ENCODE results near the gene MYRIP. TPM values are rescaled to one million over a fixed set of nuclear protein-coding genes. Genes with fewer than 3 reads are reported as not detected.

The MYRIP gene
- total and polyA plus RNA-seq, 12 donors: 0.24 to 4.8 (median 1.4) TPM

DNA sequence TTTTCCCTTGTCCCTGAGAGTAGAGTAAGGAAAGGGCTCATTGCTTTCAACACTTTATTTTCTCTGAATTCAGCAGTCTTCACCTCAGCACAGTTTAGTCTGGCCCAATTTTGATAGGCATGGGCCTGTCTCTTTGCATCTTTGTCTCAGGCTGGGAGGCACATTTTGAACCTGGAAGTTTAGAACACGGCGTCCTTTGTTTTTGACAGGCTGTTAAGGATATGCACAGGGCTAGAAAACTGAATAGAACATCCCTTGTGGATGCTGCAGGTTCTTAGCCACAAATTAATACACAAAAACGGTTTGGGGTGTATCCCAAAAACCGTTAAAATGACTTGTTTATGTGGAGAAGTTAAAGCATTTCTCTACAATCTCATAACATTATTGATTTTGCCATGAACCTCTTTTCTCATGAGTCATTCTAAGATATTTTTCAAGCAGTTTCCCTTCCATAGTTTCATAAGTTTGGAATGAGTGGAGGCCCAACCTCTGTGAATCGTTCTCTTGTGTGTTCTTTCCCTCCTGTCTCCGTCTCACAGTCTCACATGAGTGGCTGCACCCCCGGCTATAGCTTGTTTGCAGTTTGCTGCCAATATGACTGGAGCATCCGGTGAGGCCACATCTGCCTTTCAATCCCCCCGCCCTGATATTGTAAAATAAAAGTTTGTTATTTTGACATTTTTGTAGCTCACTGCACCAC, 307.2 kb downstream of the MYRIP start:
- WGBS, 4 donors: 78 to 83% (median 80%) methylated on average over 9 of the region's 9 CpGs
- Histone ChIP-seq H3K4me3 (no peak overlapping the region), H3K27me3 (no peaks in the 10 kb centered on the region), H3K36me3 (replicated peaks in 1 of 2) (no peaks in the 10 kb centered on the region), H3K27ac (no peak overlapping the region), H3K9me3 (replicated peaks in 1 of 3) (no peaks in the 10 kb centered on the region), H3K4me1 (replicated peaks in 1 of 2) (peaks cover 0 to 5% of the 10 kb centered on the region in 2 donors)
- TF ChIP-seq CTCF (IDR thresholded peaks at IDR 0.05): no peak
- TF ChIP-seq POLR2A (IDR thresholded peaks at IDR 0.05): no peak
- intact Hi-C loops (cut with DNase I): no loop called here
- no peak for DNase-seq

DNA sequence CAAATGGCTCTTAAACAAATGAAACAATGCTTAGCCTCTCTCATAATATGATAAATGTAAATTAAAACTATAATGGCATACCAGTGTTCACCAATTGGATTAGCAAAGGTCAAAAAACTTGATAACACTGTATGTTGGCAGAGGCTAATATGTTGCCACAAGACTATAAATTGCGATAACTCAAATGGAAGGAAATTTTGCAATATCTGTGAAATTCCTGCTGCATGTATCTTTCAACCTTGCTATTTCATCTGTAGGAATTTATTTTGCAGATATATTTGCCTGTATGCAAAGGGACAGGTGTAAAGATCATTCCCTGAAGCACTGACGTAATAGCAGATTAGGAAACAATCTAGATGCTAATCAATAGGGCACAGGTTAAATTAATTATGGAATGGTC, 308.7 kb downstream of the MYRIP start:
- intact Hi-C loops (cut with DNase I): no loop called here
- DNase-seq: no peak
- 49 to 93% (median 79%) methylated on average over 2 of the region's 2 CpGs for WGBS, 4 donors
- H3K4me3 ChIP-seq: no peak overlapping the region
- H3K27ac ChIP-seq: no peak overlapping the region
- no peaks in the 10 kb centered on the region for H3K36me3 ChIP-seq (replicated peaks in 1 of 2)
- H3K4me1 ChIP-seq (replicated peaks in 1 of 2): peaks cover 0 to 5% of the 10 kb centered on the region in 2 donors
- H3K9me3 ChIP-seq (replicated peaks in 1 of 3): no peaks in the 10 kb centered on the region
- no peak for TF ChIP-seq POLR2A (IDR thresholded peaks at IDR 0.05)
- H3K27me3 ChIP-seq: no peaks in the 10 kb centered on the region

DNA sequence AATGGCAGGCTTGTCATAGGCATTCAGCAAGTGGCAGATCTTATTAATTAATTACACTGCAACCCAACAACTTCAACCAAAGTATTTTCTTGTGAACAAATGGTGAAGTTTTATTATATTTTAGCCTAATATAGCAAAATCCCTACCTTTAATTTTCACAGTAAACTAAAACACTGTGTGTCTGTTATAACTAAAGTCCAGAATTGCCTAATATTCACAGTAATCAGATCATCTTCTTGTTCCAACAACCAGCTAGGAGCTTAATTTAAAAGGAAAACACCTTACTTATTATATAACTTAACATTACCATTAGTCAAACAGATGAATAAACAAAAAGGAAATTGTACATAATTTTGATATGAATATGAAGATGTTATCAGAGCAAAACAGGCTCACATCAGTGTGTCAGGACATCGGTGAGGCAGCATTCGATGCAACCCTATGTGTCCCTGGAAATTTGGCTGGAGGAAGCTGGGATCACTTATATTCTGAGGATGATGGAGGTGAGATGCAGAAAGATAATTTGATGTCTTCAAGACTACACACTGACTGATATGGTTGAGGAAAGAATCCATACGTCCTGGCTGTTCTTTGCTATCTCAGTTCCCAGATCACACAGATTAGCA, 310.8 kb downstream of the MYRIP start:
- H3K4me1 ChIP-seq (replicated peaks in 1 of 2): peaks cover 0 to 5% of the 10 kb centered on the region in 2 donors
- no peak for TF ChIP-seq CTCF (IDR thresholded peaks at IDR 0.05)
- no peak for TF ChIP-seq POLR2A (IDR thresholded peaks at IDR 0.05)
- H3K27ac ChIP-seq: no peak overlapping the region
- DNase-seq: no peak
- 37 to 74% (median 70%) methylated on average over 3 of the region's 3 CpGs for WGBS, 4 donors
- H3K4me3 ChIP-seq: no peak overlapping the region
- intact Hi-C loops (cut with DNase I): no loop called here
- H3K9me3 ChIP-seq (replicated peaks in 1 of 3): no peaks in the 10 kb centered on the region
- no peaks in the 10 kb centered on the region for H3K27me3 ChIP-seq
- H3K36me3 ChIP-seq (replicated peaks in 1 of 2): no peaks in the 10 kb centered on the region

GRCh38 chr3:40120806-40121205, 311.4 kb downstream of the MYRIP start:
- H3K36me3 ChIP-seq (replicated peaks in 1 of 2): no peaks in the 10 kb centered on the region
- H3K4me3 ChIP-seq: no peak overlapping the region
- 52 to 63% (median 61%) methylated on average over 3 of the region's 3 CpGs for WGBS, 4 donors
- intact Hi-C loops (cut with DNase I): no loop called here
- H3K9me3 ChIP-seq (replicated peaks in 1 of 3): no peaks in the 10 kb centered on the region
- DNase-seq: peak in 5 of 7 donors; percentile 15 to 27 (median 21)
- H3K27ac ChIP-seq: no peak overlapping the region
- H3K4me1 ChIP-seq (replicated peaks in 1 of 2): peaks cover 0 to 5% of the 10 kb centered on the region in 2 donors
- H3K27me3 ChIP-seq: no peaks in the 10 kb centered on the region
- TF ChIP-seq CTCF (IDR thresholded peaks at IDR 0.05) (no peak), POLR2A (IDR thresholded peaks at IDR 0.05) (no peak)

GRCh38 chr3:40124918-40125317, 315.5 kb downstream of the MYRIP start:
- H3K27ac ChIP-seq: no peak overlapping the region
- H3K27me3 ChIP-seq: no peaks in the 10 kb centered on the region
- DNase-seq: no peak
- peaks cover 0 to 5% of the 10 kb centered on the region in 2 donors for H3K4me1 ChIP-seq (replicated peaks in 1 of 2)
- intact Hi-C loops (cut with DNase I): no loop called here
- no peaks in the 10 kb centered on the region for H3K36me3 ChIP-seq (replicated peaks in 1 of 2)
- TF ChIP-seq POLR2A (IDR thresholded peaks at IDR 0.05) (no peak), CTCF (IDR thresholded peaks at IDR 0.05) (no peak)
- H3K9me3 ChIP-seq (replicated peaks in 1 of 3): no peaks in the 10 kb centered on the region
- H3K4me3 ChIP-seq: no peak overlapping the region

All from adrenal gland (tissue), 12 donors.